Stomach (tissue), 9 donors: Measurements from ENCODE around the gene STRN4. TPM values are rescaled to one million over a fixed set of nuclear protein-coding genes. Genes with fewer than 3 reads are reported as not detected.
A peak's percentile ranks its signal among the peaks of the same experiment; 100 is the strongest.

Experiments
- DNase-seq, 2 donors: peaks; one replicate each; pipeline versions ENCODE4 v3.0.0 to v3.0.0-alpha.2; 2013 to 2019
- H3K27ac ChIP-seq, 5 donors: fragments of 200-600 bp in 4 of 5; sonication (generic) in 4 of 5; one replicate each; pipeline ENCODE4 v1.5.1; 2013 to 2019; ENCODE audit warnings: mild to moderate bottlenecking in 1 of 5, moderate library complexity in 1 of 5
- H3K27me3 ChIP-seq, 3 donors: fragments of 200-600 bp; sonication (generic); one replicate each; pipeline ENCODE4 v1.5.1; 2017 to 2019; ENCODE audit warnings: mixed run types in 1 of 3
- H3K36me3 ChIP-seq, 4 donors: fragments of 200-600 bp; sonication (generic); 1 replicate in 3 of 4; 2 replicates in 1 of 4; pipeline ENCODE4 v1.5.1; 2016 to 2019
- H3K4me1 ChIP-seq, 4 donors: fragments of 200-600 bp; sonication (generic); one replicate each; pipeline ENCODE4 v1.5.1; 2016 to 2019
- H3K4me3 ChIP-seq, 4 donors: fragments of 200-600 bp; sonication (generic) in 3 of 4; one replicate each; pipeline ENCODE4 v1.5.1; 2016 to 2019; ENCODE audit warnings: mild to moderate bottlenecking in 1 of 4
- H3K9me3 ChIP-seq, 4 donors: fragments of 200-600 bp; sonication (generic); one replicate each; pipeline ENCODE4 v1.5.1; 2016 to 2019
- EP300 ChIP-seq: sonication (generic); formaldehyde crosslinking; IDR thresholded peaks from one replicate; pipeline ENCODE4 v1.6.1; 2017; ENCODE audit warnings: antibody characterized with exemption
- POLR2A ChIP-seq, 4 donors: fragments of 450-650 bp; IDR thresholded peaks; one replicate each; pipeline ENCODE4 v1.6.1; 2016; ENCODE audit warnings: antibody characterized with exemption in 4 of 4, control low read depth in 2 of 4, mild to moderate bottlenecking in 1 of 4, moderate library complexity in 1 of 4
- POLR2AphosphoS5 ChIP-seq, 3 donors: sonication (generic); formaldehyde crosslinking; IDR thresholded peaks; one replicate each; pipeline ENCODE4 v1.6.1; 2016; ENCODE audit warnings: antibody characterized with exemption in 3 of 3
- WGBS, 5 donors: extraction: QIAGEN DNeasy Blood & Tissue Kit in 3 of 5; methylation state at CpG; one replicate each; pipeline versions ENCODE4 v1.1.5 to v1.1.7; 2013 to 2018; 5-methylcytosine and 5-hydroxymethylcytosine counted together
- intact Hi-C: fragments of 100-400 bp; cut with DNase I; formaldehyde crosslinking; loops from one replicate; pipeline ENCODE4 v1.15.1; 2023; ENCODE audit warnings: low total_unique reads
- polyA plus RNA-seq, 3 donors: library from polyadenylated mRNA; stranded (reverse); fragments of 200-250 nt; gene quantifications; one replicate each; pipeline ENCODE4 v1.2.3, GENCODE V29; 2013
- total RNA-seq, 5 donors: library from RNA; depleted of rRNA; stranded (reverse); fragments of >200 nt; gene quantifications; one replicate each; pipeline versions ENCODE4 v1.1.0 to v1.2.3, GENCODE V29; 2014 to 2016
- TF ChIP-seq, protein P1 (sequence below), 7 experiments: fragments of 450-650 bp in 4 of 7; fragments of 200-600 bp in 3 of 7; sonication (generic) in 3 of 7; IDR thresholded peaks; one replicate each; pipeline ENCODE4 v1.5.1; 2016 to 2019; ENCODE audit warnings: antibody characterized with exemption in 7 of 7, control low read depth in 2 of 7, mild to moderate bottlenecking in 1 of 7
- donor health status: healthy with polysubstance abuse.
- donor health status: Bipolar disorder and iron deficiency.
- donor health status: healthy.

Gene STRN4
- total and polyA plus RNA-seq, 8 donors: 37.1 to 373 (median 62.1) TPM

DNA sequence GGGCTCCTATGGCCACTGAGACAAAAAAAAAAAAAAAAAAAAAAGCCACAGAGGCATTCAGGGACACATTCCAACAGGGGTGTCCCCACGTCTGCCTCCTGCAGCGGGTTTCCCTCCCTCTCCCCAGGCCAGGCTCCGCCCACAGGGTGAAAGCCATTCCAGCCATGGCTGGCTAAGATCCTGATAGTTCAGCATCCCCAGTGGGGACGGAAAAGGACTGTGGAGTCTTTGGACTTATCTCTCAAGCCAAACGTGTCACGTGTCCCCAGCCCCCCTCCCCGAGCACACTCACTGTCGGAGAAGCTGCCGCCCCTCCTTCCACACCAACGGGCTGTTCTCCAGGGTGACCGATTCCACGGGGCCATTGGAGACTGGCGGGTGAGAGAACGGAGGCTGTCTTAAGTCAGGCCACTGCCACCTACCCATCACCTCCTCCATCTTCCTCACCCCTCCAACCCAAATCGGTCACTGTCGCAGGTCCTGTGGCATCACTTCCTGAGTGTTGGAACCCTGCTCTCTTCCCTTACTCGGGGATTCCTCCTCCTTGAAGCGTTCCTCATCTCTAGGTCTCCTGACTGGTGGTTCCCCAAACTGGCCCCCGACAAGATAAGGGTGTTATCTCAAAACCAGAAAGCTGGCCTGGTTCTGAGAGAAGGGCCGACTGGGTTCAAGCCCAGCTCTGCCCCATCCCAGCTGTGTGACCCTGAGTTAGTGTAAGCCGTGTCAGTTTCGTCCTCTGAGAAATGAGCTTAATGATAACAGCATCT, 9.5 kb downstream of the STRN4 start:
- Histone ChIP-seq H3K9me3 (no peaks in the 10 kb centered on the region), H3K27me3 (no peaks in the 10 kb centered on the region), H3K4me3 (no peak overlapping the region), H3K27ac (peak overlapping the region in 3 of 5 donors; percentile 9 to 43 (median 10)), H3K36me3 (peaks cover 43 to 89% (median 81%) of the 10 kb centered on the region in 4 donors), H3K4me1 (peaks cover 22 to 86% (median 48%) of the 10 kb centered on the region in 4 donors)
- 52 to 66% (median 56%) methylated on average over 19 to 22 of the region's 22 CpGs for WGBS, 5 donors
- DNase-seq: peak; percentile 42 to 62
- intact Hi-C loops: no loop called here
- TF ChIP-seq POLR2A (IDR thresholded peaks at IDR 0.05): no peak
- no peak for TF ChIP-seq EP300
- no peak for TF ChIP-seq POLR2AphosphoS5 (IDR thresholded peaks at IDR 0.05)
- TF ChIP-seq, protein P1, sequence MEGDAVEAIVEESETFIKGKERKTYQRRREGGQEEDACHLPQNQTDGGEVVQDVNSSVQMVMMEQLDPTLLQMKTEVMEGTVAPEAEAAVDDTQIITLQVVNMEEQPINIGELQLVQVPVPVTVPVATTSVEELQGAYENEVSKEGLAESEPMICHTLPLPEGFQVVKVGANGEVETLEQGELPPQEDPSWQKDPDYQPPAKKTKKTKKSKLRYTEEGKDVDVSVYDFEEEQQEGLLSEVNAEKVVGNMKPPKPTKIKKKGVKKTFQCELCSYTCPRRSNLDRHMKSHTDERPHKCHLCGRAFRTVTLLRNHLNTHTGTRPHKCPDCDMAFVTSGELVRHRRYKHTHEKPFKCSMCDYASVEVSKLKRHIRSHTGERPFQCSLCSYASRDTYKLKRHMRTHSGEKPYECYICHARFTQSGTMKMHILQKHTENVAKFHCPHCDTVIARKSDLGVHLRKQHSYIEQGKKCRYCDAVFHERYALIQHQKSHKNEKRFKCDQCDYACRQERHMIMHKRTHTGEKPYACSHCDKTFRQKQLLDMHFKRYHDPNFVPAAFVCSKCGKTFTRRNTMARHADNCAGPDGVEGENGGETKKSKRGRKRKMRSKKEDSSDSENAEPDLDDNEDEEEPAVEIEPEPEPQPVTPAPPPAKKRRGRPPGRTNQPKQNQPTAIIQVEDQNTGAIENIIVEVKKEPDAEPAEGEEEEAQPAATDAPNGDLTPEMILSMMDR (IDR thresholded peaks at IDR 0.05): no peak

DNA sequence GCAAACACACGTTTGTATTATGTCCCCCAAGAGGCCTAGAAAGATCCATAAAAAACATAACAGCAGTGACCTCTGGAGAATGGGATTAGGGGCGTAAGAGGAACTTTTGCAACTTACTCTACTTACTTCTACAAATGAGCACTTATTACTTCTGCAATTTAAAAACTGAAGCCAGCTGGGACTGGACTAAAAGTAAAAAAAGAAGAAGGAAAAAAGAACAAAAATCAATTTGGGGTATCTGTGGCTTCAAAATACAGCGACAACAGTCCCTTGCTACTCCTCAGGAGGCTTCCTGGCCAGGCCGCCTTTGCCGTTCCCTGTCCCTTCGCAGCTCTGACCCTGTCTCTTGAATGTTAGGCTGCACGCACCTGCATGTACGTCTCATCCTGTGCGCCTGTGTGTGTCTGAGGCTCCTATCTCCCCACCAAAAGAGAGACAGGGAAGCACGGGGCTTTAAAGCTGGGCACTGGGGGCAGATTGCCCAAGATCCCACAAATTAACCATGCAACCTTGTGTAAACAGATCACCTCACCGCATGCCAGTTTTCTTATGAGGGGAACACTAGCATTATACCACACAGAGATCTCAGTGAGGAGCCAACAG, 12.5 kb downstream of the STRN4 start:
- Histone ChIP-seq H3K4me1 (peaks cover 11 to 85% (median 37%) of the 10 kb centered on the region in 4 donors), H3K4me3 (no peak overlapping the region), H3K27ac (peak overlapping the region in 2 of 5 donors; percentile 49 to 59), H3K27me3 (no peaks in the 10 kb centered on the region), H3K9me3 (no peaks in the 10 kb centered on the region), H3K36me3 (peaks cover 66 to 100% (median 99%) of the 10 kb centered on the region in 4 donors)
- no peak for DNase-seq
- intact Hi-C loops: no loop called here
- 71 to 85% (median 84%) methylated on average over 11 of the region's 11 CpGs for WGBS, 5 donors
- TF ChIP-seq, protein P1 (IDR thresholded peaks at IDR 0.05): no peak
- TF ChIP-seq POLR2AphosphoS5 (IDR thresholded peaks at IDR 0.05) (no peak), POLR2A (IDR thresholded peaks at IDR 0.05) (no peak), EP300 (no peak)

DNA sequence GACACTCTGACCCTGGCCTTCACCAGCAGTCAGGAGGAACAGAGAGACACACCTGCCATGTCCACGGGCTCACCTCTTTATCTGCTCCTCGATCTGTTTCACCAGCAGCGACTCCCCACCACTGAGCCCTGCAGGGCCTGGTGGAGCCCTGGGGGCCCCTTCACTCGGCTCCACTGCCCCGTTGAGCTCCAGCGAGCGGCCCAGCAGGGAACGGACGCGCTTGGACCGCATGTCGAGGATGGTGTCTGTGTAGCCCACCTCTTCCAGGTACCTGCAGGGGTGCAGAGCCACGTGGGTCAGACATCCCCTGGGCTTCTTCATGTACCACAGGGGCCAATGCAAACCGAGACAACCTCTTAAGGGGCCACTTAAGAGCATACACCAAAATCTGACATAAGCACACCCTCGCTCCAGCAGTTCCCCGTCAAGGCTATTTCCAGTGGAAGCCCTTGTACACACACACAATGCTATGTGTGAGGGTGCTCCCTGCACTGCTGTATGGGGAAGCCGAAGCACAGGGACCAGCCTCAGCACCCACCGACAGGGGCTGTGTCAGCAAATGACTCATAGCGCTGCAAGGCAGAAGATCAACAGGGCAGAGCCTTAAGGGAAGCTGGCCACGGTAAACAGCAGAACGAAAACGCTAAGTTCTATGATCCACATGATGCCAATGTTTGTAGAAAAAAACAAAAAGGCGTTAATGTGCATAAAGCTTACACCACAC, 13.1 kb downstream of the STRN4 start:
- Histone ChIP-seq H3K27ac (peak overlapping the region in 2 of 5 donors; percentile 49 to 59), H3K36me3 (peaks cover 71 to 100% (median 99%) of the 10 kb centered on the region in 4 donors), H3K9me3 (no peaks in the 10 kb centered on the region), H3K4me1 (peaks cover 11 to 89% (median 36%) of the 10 kb centered on the region in 4 donors), H3K4me3 (no peak overlapping the region), H3K27me3 (no peaks in the 10 kb centered on the region)
- intact Hi-C loops: no loop called here
- DNase-seq: no peak
- TF ChIP-seq POLR2AphosphoS5 (IDR thresholded peaks at IDR 0.05) (no peak), POLR2A (IDR thresholded peaks at IDR 0.05) (no peak), EP300 (no peak)
- TF ChIP-seq, protein P1 (IDR thresholded peaks at IDR 0.05): no peak
- 74 to 85% (median 81%) methylated on average over 10 to 23 of the region's 23 CpGs for WGBS, 5 donors
